ENCODE results near the gene DNAH12.

DNA sequence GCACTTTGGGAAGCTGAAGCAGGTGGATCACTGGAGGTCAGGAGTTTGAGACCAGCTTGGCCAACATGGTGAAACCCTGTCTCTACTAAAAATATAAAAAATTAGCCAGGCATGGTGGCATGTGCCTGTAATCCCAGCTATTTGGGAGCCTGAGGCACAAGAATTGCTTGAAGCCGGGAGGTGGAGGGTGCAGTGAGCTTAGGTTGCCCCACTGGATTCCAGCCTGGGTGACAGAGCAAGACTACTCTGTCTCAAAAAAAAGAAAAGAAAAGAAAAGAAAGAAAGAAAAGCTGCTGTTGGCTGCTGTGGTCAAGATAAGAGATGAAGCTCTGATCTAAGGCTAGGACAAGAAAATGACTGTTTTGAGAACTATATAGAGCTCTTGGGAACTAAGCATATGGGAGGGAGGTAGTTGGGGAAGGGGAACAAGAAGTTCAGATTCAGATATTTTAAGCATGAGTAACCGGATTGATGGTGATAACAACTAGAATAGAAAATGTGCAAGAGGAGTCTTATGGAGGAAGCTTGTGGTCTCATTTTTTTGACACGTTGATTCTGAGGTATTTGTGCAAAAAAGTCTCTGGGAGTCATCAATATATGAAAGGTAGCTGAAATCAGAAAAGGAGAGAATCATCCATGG lies 25.7 kb downstream of the DNAH12 start:
- TF ChIP-seq, protein P1, sequence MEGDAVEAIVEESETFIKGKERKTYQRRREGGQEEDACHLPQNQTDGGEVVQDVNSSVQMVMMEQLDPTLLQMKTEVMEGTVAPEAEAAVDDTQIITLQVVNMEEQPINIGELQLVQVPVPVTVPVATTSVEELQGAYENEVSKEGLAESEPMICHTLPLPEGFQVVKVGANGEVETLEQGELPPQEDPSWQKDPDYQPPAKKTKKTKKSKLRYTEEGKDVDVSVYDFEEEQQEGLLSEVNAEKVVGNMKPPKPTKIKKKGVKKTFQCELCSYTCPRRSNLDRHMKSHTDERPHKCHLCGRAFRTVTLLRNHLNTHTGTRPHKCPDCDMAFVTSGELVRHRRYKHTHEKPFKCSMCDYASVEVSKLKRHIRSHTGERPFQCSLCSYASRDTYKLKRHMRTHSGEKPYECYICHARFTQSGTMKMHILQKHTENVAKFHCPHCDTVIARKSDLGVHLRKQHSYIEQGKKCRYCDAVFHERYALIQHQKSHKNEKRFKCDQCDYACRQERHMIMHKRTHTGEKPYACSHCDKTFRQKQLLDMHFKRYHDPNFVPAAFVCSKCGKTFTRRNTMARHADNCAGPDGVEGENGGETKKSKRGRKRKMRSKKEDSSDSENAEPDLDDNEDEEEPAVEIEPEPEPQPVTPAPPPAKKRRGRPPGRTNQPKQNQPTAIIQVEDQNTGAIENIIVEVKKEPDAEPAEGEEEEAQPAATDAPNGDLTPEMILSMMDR (IDR thresholded peaks at IDR 0.05; ENCODE audit: poor library complexity, severe bottlenecking), result no peak
- TF ChIP-seq EZH2 (IDR thresholded peaks at IDR 0.05; ENCODE audit: borderline replicate concordance, insufficient read depth, low read length, poor library complexity, severe bottlenecking), result no peak
- TF ChIP-seq EP300 (conservative IDR thresholded peaks at IDR 0.05; ENCODE audit: poor library complexity, severe bottlenecking), result no peak
- no peak for TF ChIP-seq POLR2AphosphoS5 (IDR thresholded peaks at IDR 0.05)
- TF ChIP-seq RAD21 (conservative IDR thresholded peaks at IDR 0.05), result no peak
- TF ChIP-seq SMC3 (conservative IDR thresholded peaks at IDR 0.05; ENCODE audit: poor library complexity), result no peak
- no peak for TF ChIP-seq MXI1 (conservative IDR thresholded peaks at IDR 0.05; ENCODE audit: poor library complexity, severe bottlenecking)
- TF ChIP-seq TAF1 (IDR thresholded peaks at IDR 0.05; ENCODE audit: low read depth), result no peak
- TF ChIP-seq, protein P2, sequence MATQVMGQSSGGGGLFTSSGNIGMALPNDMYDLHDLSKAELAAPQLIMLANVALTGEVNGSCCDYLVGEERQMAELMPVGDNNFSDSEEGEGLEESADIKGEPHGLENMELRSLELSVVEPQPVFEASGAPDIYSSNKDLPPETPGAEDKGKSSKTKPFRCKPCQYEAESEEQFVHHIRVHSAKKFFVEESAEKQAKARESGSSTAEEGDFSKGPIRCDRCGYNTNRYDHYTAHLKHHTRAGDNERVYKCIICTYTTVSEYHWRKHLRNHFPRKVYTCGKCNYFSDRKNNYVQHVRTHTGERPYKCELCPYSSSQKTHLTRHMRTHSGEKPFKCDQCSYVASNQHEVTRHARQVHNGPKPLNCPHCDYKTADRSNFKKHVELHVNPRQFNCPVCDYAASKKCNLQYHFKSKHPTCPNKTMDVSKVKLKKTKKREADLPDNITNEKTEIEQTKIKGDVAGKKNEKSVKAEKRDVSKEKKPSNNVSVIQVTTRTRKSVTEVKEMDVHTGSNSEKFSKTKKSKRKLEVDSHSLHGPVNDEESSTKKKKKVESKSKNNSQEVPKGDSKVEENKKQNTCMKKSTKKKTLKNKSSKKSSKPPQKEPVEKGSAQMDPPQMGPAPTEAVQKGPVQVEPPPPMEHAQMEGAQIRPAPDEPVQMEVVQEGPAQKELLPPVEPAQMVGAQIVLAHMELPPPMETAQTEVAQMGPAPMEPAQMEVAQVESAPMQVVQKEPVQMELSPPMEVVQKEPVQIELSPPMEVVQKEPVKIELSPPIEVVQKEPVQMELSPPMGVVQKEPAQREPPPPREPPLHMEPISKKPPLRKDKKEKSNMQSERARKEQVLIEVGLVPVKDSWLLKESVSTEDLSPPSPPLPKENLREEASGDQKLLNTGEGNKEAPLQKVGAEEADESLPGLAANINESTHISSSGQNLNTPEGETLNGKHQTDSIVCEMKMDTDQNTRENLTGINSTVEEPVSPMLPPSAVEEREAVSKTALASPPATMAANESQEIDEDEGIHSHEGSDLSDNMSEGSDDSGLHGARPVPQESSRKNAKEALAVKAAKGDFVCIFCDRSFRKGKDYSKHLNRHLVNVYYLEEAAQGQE (IDR thresholded peaks at IDR 0.05; ENCODE audit: borderline replicate concordance), result no peak

Data from neural cell (in vitro differentiated cells).